Body of pancreas (tissue), 4 donors: ENCODE measurements around the gene GIT2. TPM values are rescaled to one million over a fixed set of nuclear protein-coding genes. Genes with fewer than 3 reads are reported as not detected.

Experiments used
- ATAC-seq: fragments of 150-250 bp; one replicate; pipeline ENCODE4 v1.9.1; 2016
- DNase-seq, 4 donors: peaks; one replicate each; pipeline ENCODE4 v3.0.0-alpha.2; 2019
- H3K27ac ChIP-seq, 4 donors: fragments of 200-600 bp; sonication (generic); 1 replicate in 3 of 4; 2 replicates in 1 of 4; pipeline versions ENCODE4 v1.5.1 to v1.6.1; 2016 to 2019; ENCODE audit warnings: mild to moderate bottlenecking in 1 of 4, mixed read lengths in 1 of 4, moderate library complexity in 1 of 4
- H3K27me3 ChIP-seq, 2 donors: fragments of 200-600 bp; sonication (generic); one replicate each; pipeline ENCODE4 v1.6.0; 2016; ENCODE audit warnings: mild to moderate bottlenecking in 1 of 2
- H3K36me3 ChIP-seq, 2 donors: fragments of 200-600 bp; sonication (generic); replicated peaks in 1 of 2; 2 replicates each; pipeline ENCODE4 v1.5.1; 2016; ENCODE audit warnings: low read depth in 2 of 2; ENCODE audit not compliant: insufficient read depth in 1 of 2
- H3K4me1 ChIP-seq: fragments of 200-600 bp; sonication (generic); one replicate; pipeline ENCODE4 v1.6.0; 2016
- H3K4me3 ChIP-seq, 2 donors: fragments of 200-600 bp; sonication (generic); 1 replicate in 1 of 2; 2 replicates in 1 of 2; pipeline ENCODE4 v1.5.1; 2016 to 2019
- H3K9me3 ChIP-seq, 3 donors: fragments of 200-600 bp; sonication (generic); 1 replicate in 2 of 3; 2 replicates in 1 of 3; pipeline ENCODE4 v1.5.1; 2016
- POLR2A ChIP-seq, 3 donors: fragments of 450-650 bp; IDR thresholded peaks; one replicate each; pipeline ENCODE4 v1.6.1; 2016; ENCODE audit warnings: antibody characterized with exemption in 3 of 3, mild to moderate bottlenecking in 2 of 3
- WGBS, 2 donors: methylation state at CpG; one replicate each; pipeline ENCODE4 v1.1.5; 2017; 5-methylcytosine and 5-hydroxymethylcytosine counted together
- intact Hi-C: fragments of 100-400 bp; cut with DNase I; formaldehyde crosslinking; loops from one replicate; pipeline ENCODE4 v1.15.1; 2023
- total RNA-seq, 2 donors: library from RNA; depleted of rRNA; stranded (reverse); fragments of >200 nt; gene quantifications; one replicate each; pipeline ENCODE4 v1.1.0, GENCODE V29; 2016
- TF ChIP-seq, protein P1 (sequence below), 7 experiments: fragments of 450-650 bp in 4 of 7; fragments of 200-600 bp in 3 of 7; sonication (generic) in 3 of 7; IDR thresholded peaks; one replicate each; pipeline ENCODE4 v1.5.1; 2016 to 2019; ENCODE audit warnings: antibody characterized with exemption in 7 of 7

Gene GIT2
- total RNA-seq, 2 donors from 2014 or later, result 44.4 to 50.1 TPM

DNA sequence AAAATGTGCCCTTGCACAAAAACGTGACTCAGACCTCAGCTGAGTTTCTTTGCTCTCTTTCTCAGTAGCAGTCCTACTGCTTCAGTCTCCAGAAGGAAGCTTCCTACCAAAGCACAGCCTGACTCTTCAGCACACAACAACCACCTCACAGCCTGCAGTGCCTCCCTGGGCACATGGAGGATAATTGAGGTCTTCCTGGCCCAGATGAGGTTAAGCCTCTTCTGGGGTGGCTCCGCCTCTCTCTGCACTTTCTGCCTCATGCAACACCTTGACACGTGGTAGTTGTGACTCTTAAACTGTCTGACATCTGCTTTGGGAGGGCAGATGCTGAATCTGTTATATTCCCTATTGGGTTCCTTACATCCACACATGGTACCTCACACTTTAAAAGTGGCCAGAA is 33.8 kb downstream of the GIT2 start:
- H3K9me3 ChIP-seq, result no peaks in the 10 kb centered on the region
- no peak overlapping the region for H3K27ac ChIP-seq
- H3K36me3 ChIP-seq, result peaks cover 0 to 16% of the 10 kb centered on the region in 2 donors
- no peak for ATAC-seq
- intact Hi-C loops, result no loop called here
- H3K27me3 ChIP-seq, result no peaks in the 10 kb centered on the region
- 64% methylated on average over 3 of the region's 3 CpGs for WGBS, 2 donors
- no peaks in the 10 kb centered on the region for H3K4me1 ChIP-seq
- TF ChIP-seq, protein P1, sequence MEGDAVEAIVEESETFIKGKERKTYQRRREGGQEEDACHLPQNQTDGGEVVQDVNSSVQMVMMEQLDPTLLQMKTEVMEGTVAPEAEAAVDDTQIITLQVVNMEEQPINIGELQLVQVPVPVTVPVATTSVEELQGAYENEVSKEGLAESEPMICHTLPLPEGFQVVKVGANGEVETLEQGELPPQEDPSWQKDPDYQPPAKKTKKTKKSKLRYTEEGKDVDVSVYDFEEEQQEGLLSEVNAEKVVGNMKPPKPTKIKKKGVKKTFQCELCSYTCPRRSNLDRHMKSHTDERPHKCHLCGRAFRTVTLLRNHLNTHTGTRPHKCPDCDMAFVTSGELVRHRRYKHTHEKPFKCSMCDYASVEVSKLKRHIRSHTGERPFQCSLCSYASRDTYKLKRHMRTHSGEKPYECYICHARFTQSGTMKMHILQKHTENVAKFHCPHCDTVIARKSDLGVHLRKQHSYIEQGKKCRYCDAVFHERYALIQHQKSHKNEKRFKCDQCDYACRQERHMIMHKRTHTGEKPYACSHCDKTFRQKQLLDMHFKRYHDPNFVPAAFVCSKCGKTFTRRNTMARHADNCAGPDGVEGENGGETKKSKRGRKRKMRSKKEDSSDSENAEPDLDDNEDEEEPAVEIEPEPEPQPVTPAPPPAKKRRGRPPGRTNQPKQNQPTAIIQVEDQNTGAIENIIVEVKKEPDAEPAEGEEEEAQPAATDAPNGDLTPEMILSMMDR (IDR thresholded peaks at IDR 0.05), result no peak
- TF ChIP-seq POLR2A (IDR thresholded peaks at IDR 0.05), result no peak
- DNase-seq, result no peak
- H3K4me3 ChIP-seq, result no peak overlapping the region

DNA sequence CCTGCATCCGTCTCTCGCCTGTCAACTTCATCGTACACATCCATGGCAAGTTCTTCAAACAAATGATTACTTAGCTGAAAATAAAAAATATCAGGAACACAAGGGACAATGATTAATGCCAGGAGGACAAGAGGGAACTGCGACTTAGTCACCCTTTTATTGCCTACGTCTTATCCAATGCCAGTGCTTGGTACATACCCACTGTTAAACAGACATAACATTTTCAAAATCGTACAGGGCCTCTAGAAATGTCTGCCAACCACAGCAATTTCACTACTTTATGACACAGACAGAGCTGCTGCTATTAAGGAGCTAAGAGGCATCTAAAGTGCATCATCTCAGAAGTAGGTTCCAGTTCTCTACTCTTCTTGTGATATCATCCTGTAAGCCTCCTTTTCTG is 34.6 kb downstream of the GIT2 start:
- 57 to 62% methylated on average over 6 of the region's 6 CpGs for WGBS, 2 donors
- Histone ChIP-seq H3K36me3 (peaks cover 0 to 19% of the 10 kb centered on the region in 2 donors), H3K27ac (peak overlapping the region in 1 of 4 donors; percentile 3), H3K27me3 (no peaks in the 10 kb centered on the region), H3K4me1 (no peaks in the 10 kb centered on the region), H3K9me3 (no peaks in the 10 kb centered on the region), H3K4me3 (no peak overlapping the region)
- ATAC-seq, result no peak
- intact Hi-C loops, result no loop called here
- no peak for DNase-seq
- no peak for TF ChIP-seq POLR2A (IDR thresholded peaks at IDR 0.05)
- TF ChIP-seq, protein P1 (IDR thresholded peaks at IDR 0.05), result no peak

DNA sequence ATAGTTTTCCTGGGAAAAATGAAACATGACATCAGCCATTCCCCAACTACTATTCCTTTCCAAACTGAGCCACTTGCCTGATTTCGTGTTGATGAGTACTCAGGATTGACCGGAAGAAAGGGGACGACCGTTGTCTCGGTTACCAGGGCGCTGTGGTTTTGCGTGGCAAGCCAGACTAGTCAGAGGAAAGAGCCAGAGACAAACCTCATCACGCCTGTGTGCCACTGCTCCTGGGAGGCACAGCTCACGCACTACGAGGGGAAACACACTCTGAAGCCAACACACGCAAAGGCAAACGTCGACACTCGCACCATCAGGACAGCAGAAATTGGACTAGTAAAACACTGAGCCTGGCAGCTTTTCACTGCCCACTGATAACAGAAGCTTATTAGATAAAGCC is 35.0 kb downstream of the GIT2 start:
- no peak for ATAC-seq

DNA sequence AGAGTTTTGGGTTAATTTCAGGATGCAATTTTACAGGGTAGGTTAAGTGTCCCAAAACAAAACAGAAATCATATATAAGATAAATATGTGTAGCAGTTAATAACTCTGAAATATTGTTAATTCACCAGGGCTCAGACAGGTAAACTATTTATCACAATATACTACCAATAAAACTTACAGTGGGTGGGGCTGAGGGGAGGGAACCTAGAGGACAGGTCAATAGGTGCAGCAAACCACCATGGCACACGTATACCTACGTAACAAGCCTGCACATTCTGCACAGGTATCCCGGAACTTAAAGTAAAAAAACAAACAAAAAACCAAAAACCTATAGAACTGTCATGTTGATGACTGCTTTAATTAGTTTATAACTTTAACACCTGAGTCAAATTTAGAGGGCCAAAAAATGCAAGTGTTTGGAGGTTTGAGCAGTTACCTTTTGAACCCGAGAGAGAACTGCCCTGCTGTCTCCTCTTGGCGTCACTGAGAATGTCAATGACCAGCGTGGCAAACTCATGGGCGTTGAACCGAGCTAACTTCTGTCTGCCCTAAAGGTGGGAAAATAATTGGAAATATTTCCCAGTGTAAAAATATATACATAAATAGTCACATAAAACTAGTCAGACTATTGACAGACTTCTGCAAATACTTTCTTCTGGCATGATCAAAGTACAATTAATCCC is 36.6 kb downstream of the GIT2 start:
- ATAC-seq (no peak), DNase-seq (no peak)
- WGBS, 2 donors, result 94 to 96% methylated on average over 8 of the region's 8 CpGs

More for the DNA sequence above, 35.0 kb downstream of the GIT2 start:
- peak in 1 of 4 donors; percentile 21 for DNase-seq
- no peaks in the 10 kb centered on the region for H3K9me3 ChIP-seq
- intact Hi-C loops, result no loop called here
- WGBS, 2 donors, result 75 to 76% methylated on average over 13 to 14 of the region's 14 CpGs
- H3K27ac ChIP-seq, result peak overlapping the region in 1 of 4 donors; percentile 3
- no peaks in the 10 kb centered on the region for H3K27me3 ChIP-seq
- peaks cover 0 to 19% of the 10 kb centered on the region in 2 donors for H3K36me3 ChIP-seq
- TF ChIP-seq, protein P1 (IDR thresholded peaks at IDR 0.05), result no peak
- no peak for TF ChIP-seq POLR2A (IDR thresholded peaks at IDR 0.05)
- no peak overlapping the region for H3K4me3 ChIP-seq
- H3K4me1 ChIP-seq, result no peaks in the 10 kb centered on the region

More for the DNA sequence above, 36.6 kb downstream of the GIT2 start:
- Histone ChIP-seq H3K27me3 (no peaks in the 10 kb centered on the region), H3K4me3 (no peak overlapping the region), H3K36me3 (peaks cover 0 to 17% of the 10 kb centered on the region in 2 donors), H3K27ac (no peak overlapping the region), H3K4me1 (peaks cover under 1% of the 10 kb centered on the region), H3K9me3 (no peaks in the 10 kb centered on the region)
- intact Hi-C loops, result no loop called here
- no peak for TF ChIP-seq POLR2A (IDR thresholded peaks at IDR 0.05)
- TF ChIP-seq, protein P1 (IDR thresholded peaks at IDR 0.05), result no peak
